Measurements from ENCODE around the gene P2RY6. TPM values are rescaled to one million over a fixed set of nuclear protein-coding genes. Genes with fewer than 3 reads are reported as not detected.

Gene P2RY6
- total RNA-seq, 4 donors from 2014 or later: 1.8 to 2.8 (median 2.3) TPM

GRCh38 chr11:73237471-73238290, 34.5 kb upstream of the P2RY6 start:
- WGBS, 2 donors (ENCODE audit: low coverage in 1 of 2): 80% methylated on average over 1 of the region's 10 CpGs
- no peak overlapping the region for H3K27ac ChIP-seq
- TF ChIP-seq POLR2AphosphoS5 (IDR thresholded peaks at IDR 0.05): no peak
- TF ChIP-seq, protein P1, sequence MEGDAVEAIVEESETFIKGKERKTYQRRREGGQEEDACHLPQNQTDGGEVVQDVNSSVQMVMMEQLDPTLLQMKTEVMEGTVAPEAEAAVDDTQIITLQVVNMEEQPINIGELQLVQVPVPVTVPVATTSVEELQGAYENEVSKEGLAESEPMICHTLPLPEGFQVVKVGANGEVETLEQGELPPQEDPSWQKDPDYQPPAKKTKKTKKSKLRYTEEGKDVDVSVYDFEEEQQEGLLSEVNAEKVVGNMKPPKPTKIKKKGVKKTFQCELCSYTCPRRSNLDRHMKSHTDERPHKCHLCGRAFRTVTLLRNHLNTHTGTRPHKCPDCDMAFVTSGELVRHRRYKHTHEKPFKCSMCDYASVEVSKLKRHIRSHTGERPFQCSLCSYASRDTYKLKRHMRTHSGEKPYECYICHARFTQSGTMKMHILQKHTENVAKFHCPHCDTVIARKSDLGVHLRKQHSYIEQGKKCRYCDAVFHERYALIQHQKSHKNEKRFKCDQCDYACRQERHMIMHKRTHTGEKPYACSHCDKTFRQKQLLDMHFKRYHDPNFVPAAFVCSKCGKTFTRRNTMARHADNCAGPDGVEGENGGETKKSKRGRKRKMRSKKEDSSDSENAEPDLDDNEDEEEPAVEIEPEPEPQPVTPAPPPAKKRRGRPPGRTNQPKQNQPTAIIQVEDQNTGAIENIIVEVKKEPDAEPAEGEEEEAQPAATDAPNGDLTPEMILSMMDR (IDR thresholded peaks at IDR 0.05): no peak
- no peak for TF ChIP-seq POLR2A (IDR thresholded peaks at IDR 0.05)
- peaks cover 0 to 30% (median 12%) of the 10 kb centered on the region in 3 donors for H3K4me1 ChIP-seq
- H3K36me3 ChIP-seq: no peaks in the 10 kb centered on the region
- no peak overlapping the region for H3K4me3 ChIP-seq
- ATAC-seq: no peak
- H3K9me3 ChIP-seq: no peaks in the 10 kb centered on the region
- no peaks in the 10 kb centered on the region for H3K27me3 ChIP-seq

DNA sequence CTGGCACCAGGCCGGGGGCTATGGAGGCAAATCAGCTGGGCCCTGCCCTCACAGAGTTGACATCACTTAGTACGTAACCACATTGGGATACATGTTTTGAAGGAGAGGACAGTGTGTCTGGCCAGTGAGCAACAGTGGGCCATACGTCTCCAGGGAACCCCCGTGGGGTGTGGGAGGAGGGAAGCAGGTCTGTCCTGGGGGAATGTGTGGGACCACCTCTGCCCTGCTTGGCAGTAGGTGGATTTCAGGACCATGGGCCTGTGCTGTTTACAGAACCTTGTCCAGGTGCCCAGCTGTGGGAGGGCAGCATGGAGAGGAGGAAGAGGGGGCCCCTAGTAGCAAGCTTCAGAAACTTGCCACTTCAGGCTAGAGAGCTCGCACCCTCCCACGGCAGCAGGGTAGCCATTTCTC, 33.0 kb upstream of the P2RY6 start:
- WGBS, 2 donors (ENCODE audit: low coverage in 1 of 2): 80 to 88% methylated on average over 2 of the region's 6 CpGs
- ATAC-seq: no peak
- no peak overlapping the region for H3K4me3 ChIP-seq
- no peaks in the 10 kb centered on the region for H3K9me3 ChIP-seq
- no peaks in the 10 kb centered on the region for H3K36me3 ChIP-seq
- H3K27me3 ChIP-seq: no peaks in the 10 kb centered on the region
- H3K4me1 ChIP-seq: peaks cover 0 to 23% (median 12%) of the 10 kb centered on the region in 3 donors
- TF ChIP-seq, protein P1 (IDR thresholded peaks at IDR 0.05): no peak
- TF ChIP-seq EP300 (IDR thresholded peaks at IDR 0.05) (no peak), POLR2A (IDR thresholded peaks at IDR 0.05) (no peak), POLR2AphosphoS5 (IDR thresholded peaks at IDR 0.05) (no peak)
- H3K27ac ChIP-seq: no peak overlapping the region

DNA sequence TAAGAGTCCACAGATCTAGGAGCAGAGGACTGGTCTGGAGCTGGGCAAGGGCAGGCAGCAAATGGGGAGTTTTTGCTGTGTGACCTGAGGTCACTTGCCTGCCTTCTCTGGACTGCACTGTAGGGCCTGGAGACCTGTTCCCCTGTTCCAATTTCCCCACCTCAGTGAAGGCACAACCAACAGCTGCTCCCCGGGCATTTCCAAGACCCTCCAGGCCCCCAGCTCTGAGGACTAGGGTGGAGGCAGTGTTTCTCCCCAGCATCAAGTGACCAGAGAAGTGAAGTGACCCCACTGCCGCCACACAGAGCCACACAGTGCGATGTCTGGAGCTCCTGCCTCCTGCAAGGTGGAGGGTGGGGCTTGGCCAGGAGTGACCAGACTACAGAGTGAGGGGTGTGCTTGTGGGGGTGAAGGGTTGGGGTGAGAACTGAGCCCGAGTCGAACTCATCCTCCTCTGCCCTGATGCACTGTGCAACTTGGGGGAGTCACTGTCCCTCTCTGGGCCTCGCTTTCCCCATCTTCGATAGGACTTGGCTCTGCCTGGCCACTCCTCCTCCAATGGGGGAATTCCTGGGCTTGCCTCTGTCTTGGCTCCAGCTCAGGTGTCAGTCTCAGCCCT, 32.5 kb upstream of the P2RY6 start:
- H3K27me3 ChIP-seq: no peaks in the 10 kb centered on the region
- no peak for TF ChIP-seq POLR2A (IDR thresholded peaks at IDR 0.05)
- no peak for TF ChIP-seq EP300 (IDR thresholded peaks at IDR 0.05)
- TF ChIP-seq POLR2AphosphoS5 (IDR thresholded peaks at IDR 0.05): no peak
- TF ChIP-seq, protein P1 (IDR thresholded peaks at IDR 0.05): no peak
- H3K27ac ChIP-seq: no peak overlapping the region
- ATAC-seq: no peak
- WGBS, 2 donors (ENCODE audit: low coverage in 1 of 2): no CpG with 5 or more reads among the region's 7 CpGs
- peaks cover 0 to 23% (median 12%) of the 10 kb centered on the region in 3 donors for H3K4me1 ChIP-seq
- H3K9me3 ChIP-seq: no peaks in the 10 kb centered on the region
- H3K4me3 ChIP-seq: no peak overlapping the region
- no peaks in the 10 kb centered on the region for H3K36me3 ChIP-seq

- H3K27me3 ChIP-seq: no peaks in the 10 kb centered on the region
- peak; percentile 40 for ATAC-seq
- no peaks in the 10 kb centered on the region for H3K36me3 ChIP-seq
- WGBS, 2 donors (ENCODE audit: low coverage in 1 of 2): 35 to 50% methylated on average over 1 to 2 of the region's 4 CpGs
- no peak overlapping the region for H3K4me3 ChIP-seq
- peak overlapping the region in 1 of 4 donors; percentile 24 for H3K27ac ChIP-seq
- no peaks in the 10 kb centered on the region for H3K9me3 ChIP-seq
- peaks cover 0 to 23% (median 12%) of the 10 kb centered on the region in 3 donors for H3K4me1 ChIP-seq
- no peak for TF ChIP-seq POLR2AphosphoS5 (IDR thresholded peaks at IDR 0.05)
- TF ChIP-seq, protein P1 (IDR thresholded peaks at IDR 0.05): no peak
- TF ChIP-seq EP300 (IDR thresholded peaks at IDR 0.05): no peak
- TF ChIP-seq POLR2A (IDR thresholded peaks at IDR 0.05): no peak
These were observed 31.9 kb upstream of the P2RY6 start for GRCh38 chr11:73240190-73240781.
